ENCODE data around the gene CDKN2B-AS1. TPM values are rescaled to one million over a fixed set of nuclear protein-coding genes. Genes with fewer than 3 reads are reported as not detected.

Gene CDKN2B-AS1
- total RNA-seq, 1 donor from 2014 or later = 2.4 TPM

DNA sequence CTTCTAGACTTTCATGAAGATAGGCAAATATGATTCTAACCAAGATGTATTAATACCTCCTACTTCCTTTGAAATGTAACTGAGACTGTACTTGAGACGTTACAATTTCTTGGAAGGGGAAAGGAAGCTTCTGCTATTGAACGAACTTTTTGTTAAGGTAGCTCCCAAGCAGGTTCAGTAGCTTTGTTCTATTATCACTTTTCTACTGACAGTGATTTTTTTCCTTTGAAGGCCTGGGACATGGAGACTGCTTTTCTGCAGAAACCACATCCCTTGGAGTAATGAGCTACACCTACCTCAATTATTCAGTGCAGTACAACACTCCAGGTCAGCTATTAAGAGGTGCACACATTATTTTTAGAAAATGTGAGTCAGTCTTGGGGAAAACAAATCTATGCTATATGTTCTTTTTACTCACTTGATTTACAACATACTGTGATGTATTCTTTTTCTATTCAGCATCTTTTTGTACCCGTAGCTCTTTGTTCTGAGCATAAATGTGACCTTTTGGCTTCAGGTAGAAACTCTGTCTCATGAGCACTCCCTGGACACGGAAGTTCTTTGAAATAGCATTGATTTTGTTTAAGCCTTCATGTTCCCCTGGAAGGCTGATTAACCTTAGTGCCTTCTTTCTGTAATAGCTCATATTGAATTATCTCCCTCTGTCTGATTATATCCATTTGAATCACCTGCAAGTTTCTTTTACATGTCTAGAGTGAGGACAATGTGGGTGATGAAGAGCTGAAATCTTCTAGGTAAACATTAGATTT is 71.0 kb downstream of the CDKN2B-AS1 start:
- TF ChIP-seq, protein P1, sequence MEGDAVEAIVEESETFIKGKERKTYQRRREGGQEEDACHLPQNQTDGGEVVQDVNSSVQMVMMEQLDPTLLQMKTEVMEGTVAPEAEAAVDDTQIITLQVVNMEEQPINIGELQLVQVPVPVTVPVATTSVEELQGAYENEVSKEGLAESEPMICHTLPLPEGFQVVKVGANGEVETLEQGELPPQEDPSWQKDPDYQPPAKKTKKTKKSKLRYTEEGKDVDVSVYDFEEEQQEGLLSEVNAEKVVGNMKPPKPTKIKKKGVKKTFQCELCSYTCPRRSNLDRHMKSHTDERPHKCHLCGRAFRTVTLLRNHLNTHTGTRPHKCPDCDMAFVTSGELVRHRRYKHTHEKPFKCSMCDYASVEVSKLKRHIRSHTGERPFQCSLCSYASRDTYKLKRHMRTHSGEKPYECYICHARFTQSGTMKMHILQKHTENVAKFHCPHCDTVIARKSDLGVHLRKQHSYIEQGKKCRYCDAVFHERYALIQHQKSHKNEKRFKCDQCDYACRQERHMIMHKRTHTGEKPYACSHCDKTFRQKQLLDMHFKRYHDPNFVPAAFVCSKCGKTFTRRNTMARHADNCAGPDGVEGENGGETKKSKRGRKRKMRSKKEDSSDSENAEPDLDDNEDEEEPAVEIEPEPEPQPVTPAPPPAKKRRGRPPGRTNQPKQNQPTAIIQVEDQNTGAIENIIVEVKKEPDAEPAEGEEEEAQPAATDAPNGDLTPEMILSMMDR (IDR thresholded peaks at IDR 0.05) = no peak

DNA sequence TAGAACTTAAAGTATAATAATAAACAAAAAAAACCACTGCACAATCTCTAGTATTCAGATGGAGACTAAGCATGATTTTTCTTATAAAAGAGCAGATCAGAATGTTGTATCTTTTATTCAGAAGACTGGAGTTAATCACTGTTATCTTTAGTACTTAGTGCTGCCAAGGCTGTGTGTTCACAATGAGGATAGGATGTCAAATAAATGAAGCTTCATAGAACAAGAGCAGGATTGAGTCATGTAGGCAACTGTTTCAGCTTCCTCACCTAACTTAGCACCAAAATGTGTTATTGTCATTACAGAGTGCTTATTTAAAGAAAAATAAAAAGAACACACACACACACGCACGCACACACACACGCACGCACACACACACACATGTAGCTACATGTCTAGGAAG is 72.6 kb downstream of the CDKN2B-AS1 start:
- Histone ChIP-seq H3K9me3 (no peaks in the 10 kb centered on the region), H3K36me3 (no peaks in the 10 kb centered on the region), H3K27ac (no peak overlapping the region), H3K4me3 (no peak overlapping the region), H3K4me1 (no peaks in the 10 kb centered on the region), H3K27me3 (ENCODE audit: low read depth) (no peaks in the 10 kb centered on the region)
- intact Hi-C loops (cut with DNase I) = no loop called here
- no peak for ATAC-seq
- no peak for DNase-seq
- TF ChIP-seq, protein P1 (IDR thresholded peaks at IDR 0.05) = no peak

More for the DNA sequence above, 71.0 kb downstream of the CDKN2B-AS1 start:
- no peaks in the 10 kb centered on the region for H3K36me3 ChIP-seq
- DNase-seq = no peak
- ATAC-seq = no peak
- no peak overlapping the region for H3K27ac ChIP-seq
- intact Hi-C loops (cut with DNase I) = no loop called here
- no peaks in the 10 kb centered on the region for H3K9me3 ChIP-seq
- H3K27me3 ChIP-seq (ENCODE audit: low read depth) = no peaks in the 10 kb centered on the region
- H3K4me1 ChIP-seq = no peaks in the 10 kb centered on the region
- no peak overlapping the region for H3K4me3 ChIP-seq

DNA sequence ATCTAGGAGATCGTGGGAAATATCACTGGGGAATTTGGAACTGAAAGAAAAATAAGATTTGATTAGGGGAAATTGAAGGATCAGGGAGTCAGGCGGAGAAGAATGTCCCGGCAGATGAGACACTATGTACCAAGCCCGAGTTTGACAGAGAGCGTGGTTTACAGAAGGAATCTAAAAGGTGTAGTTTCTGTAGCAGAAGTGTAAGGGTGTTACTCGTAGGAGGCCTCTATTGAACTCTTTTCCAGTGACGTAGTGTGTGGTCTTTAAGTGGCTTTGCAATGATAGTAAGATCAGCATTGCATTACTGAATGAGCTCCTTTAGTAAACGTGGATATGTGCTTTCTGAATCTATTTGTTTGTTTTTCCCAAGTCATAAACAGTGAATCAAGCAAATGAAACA is 73.8 kb downstream of the CDKN2B-AS1 start:
- no peak overlapping the region for H3K27ac ChIP-seq

DNA sequence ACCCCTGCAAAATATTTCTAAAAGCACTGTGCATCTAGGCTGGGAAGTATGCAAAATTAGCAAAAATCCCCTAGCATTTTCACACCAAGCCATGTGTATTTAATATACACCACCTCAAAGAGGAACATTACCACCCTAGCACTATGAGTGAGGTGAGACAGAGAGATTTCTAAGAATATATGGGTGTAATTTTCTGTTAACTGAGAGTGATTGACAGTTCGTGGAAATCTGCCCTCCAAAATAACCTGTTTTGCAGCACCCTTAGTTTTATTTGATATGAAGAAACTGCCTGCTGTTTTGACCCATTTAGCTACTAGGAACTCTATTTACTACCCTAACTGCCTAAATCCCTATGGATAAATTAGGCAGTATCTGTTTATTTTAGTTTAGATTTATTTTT is 78.8 kb downstream of the CDKN2B-AS1 start:
- ATAC-seq = no peak
- no peaks in the 10 kb centered on the region for H3K36me3 ChIP-seq

More for the DNA sequence above, 73.8 kb downstream of the CDKN2B-AS1 start:
- Histone ChIP-seq H3K9me3 (no peaks in the 10 kb centered on the region), H3K27me3 (ENCODE audit: low read depth) (no peaks in the 10 kb centered on the region), H3K4me3 (no peak overlapping the region), H3K36me3 (no peaks in the 10 kb centered on the region), H3K4me1 (no peaks in the 10 kb centered on the region)
- intact Hi-C loops (cut with DNase I) = no loop called here
- no peak for DNase-seq
- ATAC-seq = no peak
- TF ChIP-seq, protein P1 (IDR thresholded peaks at IDR 0.05) = no peak

DNA sequence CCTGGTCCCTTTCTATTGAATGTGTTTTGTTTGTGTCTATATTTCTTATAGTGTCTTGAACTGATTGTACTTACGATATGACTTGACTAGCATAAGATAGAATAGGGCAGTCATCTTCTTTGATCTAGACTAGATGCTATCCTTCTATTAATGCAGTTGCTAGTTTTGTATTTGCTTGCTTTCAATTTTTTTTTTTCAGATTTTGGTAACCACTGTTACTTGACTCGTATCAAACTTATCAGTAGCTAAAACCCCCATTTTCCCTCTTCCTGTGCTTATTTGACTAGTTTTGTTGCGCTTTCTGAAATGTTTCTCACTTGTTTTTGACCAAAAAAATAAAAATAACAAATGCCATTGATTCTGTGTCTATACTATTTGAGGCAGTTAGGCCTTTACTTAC is 83.5 kb downstream of the CDKN2B-AS1 start:
- intact Hi-C loops (cut with DNase I) = no loop called here

More for the DNA sequence above, 78.8 kb downstream of the CDKN2B-AS1 start:
- H3K27me3 ChIP-seq (ENCODE audit: low read depth) = no peaks in the 10 kb centered on the region
- H3K4me3 ChIP-seq = no peak overlapping the region
- TF ChIP-seq, protein P1 (IDR thresholded peaks at IDR 0.05) = no peak
- no peaks in the 10 kb centered on the region for H3K9me3 ChIP-seq
- H3K27ac ChIP-seq = no peak overlapping the region
- no peaks in the 10 kb centered on the region for H3K4me1 ChIP-seq
- intact Hi-C loops (cut with DNase I) = no loop called here
- DNase-seq = no peak

More for the DNA sequence above, 83.5 kb downstream of the CDKN2B-AS1 start:
- no peak for ATAC-seq
- Histone ChIP-seq H3K27me3 (ENCODE audit: low read depth) (no peaks in the 10 kb centered on the region), H3K36me3 (no peaks in the 10 kb centered on the region), H3K4me3 (no peak overlapping the region), H3K27ac (no peak overlapping the region), H3K9me3 (no peaks in the 10 kb centered on the region), H3K4me1 (no peaks in the 10 kb centered on the region)
- DNase-seq = no peak
- TF ChIP-seq, protein P1 (IDR thresholded peaks at IDR 0.05) = no peak

Measured in lower lobe of right lung (tissue), 2 donors.